Suprapubic skin (tissue), 4 donors: ENCODE measurements around the gene ESD.
"Not testable (repeated sequence)": the region's sequence is repeated elsewhere in the genome, so short reads cannot be mapped to it uniquely, and the experiment has no call there.

Experiments
- EP300 ChIP-seq: sonication (generic); formaldehyde crosslinking; IDR thresholded peaks from one replicate; pipeline ENCODE4 v1.6.1; 2017; ENCODE audit warnings: antibody characterized with exemption
- POLR2A ChIP-seq, 2 donors: fragments of 450-650 bp; IDR thresholded peaks; one replicate each; pipeline ENCODE4 v1.6.1; 2017; ENCODE audit warnings: antibody characterized with exemption in 2 of 2, mild to moderate bottlenecking in 2 of 2, moderate library complexity in 2 of 2
- POLR2AphosphoS5 ChIP-seq, 3 donors: sonication (generic); formaldehyde crosslinking; IDR thresholded peaks; one replicate each; pipeline ENCODE4 v1.6.1; 2017; ENCODE audit warnings: antibody characterized with exemption in 3 of 3
- TF ChIP-seq, protein P1 (sequence below), 2 donors: fragments of 200-600 bp in 1 of 2; fragments of 450-650 bp in 1 of 2; sonication (generic) in 1 of 2; IDR thresholded peaks; one replicate each; pipeline ENCODE4 v1.5.1; 2016 to 2019; ENCODE audit warnings: antibody characterized with exemption in 2 of 2, mild to moderate bottlenecking in 1 of 2, moderate library complexity in 1 of 2

DNA sequence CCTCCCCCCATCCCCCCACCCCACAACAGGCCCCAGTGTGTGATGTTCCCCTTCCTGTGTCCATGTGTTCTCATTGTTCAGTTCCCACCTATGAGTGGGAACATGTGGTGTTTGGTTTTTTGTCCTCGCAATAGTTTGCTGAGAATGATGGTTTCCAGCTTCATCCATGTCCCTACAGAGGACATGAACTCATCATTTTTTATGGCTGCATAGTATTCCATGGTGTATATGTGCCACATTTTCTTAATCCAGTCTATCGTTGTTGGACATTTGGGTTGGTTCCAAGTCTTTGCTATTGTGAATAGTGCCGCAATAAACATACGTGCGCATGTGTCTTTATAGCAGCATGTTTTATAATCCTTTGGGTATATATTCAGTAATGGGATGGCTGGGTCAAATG lies 41.5 kb downstream of the ESD start:
- TF ChIP-seq, protein P1, sequence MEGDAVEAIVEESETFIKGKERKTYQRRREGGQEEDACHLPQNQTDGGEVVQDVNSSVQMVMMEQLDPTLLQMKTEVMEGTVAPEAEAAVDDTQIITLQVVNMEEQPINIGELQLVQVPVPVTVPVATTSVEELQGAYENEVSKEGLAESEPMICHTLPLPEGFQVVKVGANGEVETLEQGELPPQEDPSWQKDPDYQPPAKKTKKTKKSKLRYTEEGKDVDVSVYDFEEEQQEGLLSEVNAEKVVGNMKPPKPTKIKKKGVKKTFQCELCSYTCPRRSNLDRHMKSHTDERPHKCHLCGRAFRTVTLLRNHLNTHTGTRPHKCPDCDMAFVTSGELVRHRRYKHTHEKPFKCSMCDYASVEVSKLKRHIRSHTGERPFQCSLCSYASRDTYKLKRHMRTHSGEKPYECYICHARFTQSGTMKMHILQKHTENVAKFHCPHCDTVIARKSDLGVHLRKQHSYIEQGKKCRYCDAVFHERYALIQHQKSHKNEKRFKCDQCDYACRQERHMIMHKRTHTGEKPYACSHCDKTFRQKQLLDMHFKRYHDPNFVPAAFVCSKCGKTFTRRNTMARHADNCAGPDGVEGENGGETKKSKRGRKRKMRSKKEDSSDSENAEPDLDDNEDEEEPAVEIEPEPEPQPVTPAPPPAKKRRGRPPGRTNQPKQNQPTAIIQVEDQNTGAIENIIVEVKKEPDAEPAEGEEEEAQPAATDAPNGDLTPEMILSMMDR (IDR thresholded peaks at IDR 0.05), result not testable (repeated sequence)
- not testable (repeated sequence) for TF ChIP-seq POLR2AphosphoS5 (IDR thresholded peaks at IDR 0.05); EP300; POLR2A (IDR thresholded peaks at IDR 0.05)
